ENCODE measurements around the gene PCDHB1.
"Not testable (repeated sequence)": the region's sequence is repeated elsewhere in the genome, so short reads cannot be mapped to it uniquely, and the experiment has no call there.

PCDHB1 gene

GRCh38 chr5:141051521-141051866 is 320 bp downstream of the PCDHB1 start:
- in situ Hi-C loops (cut with MboI; ENCODE audit: low sequenced_read_pairs): no loop called here

GRCh38 chr5:141077826-141078225 is 26.7 kb downstream of the PCDHB1 start:
- in situ Hi-C loops (cut with MboI; ENCODE audit: low sequenced_read_pairs): no loop called here

- in situ Hi-C loops (cut with MboI; ENCODE audit: low sequenced_read_pairs): no loop called here
Measured at GRCh38 chr5:141082228-141082627, 31.1 kb downstream of the PCDHB1 start.

- in situ Hi-C loops (cut with MboI; ENCODE audit: low sequenced_read_pairs): no loop called here
Measured at GRCh38 chr5:141084487-141084989, 33.4 kb downstream of the PCDHB1 start.

GRCh38 chr5:141094481-141095262 is 43.5 kb downstream of the PCDHB1 start, which contains the start of gene PCDHB2:
Gene PCDHB2 (plus strand): TSS chr5:141094615. CDS start chr5:141094791, 176 bp downstream.
- in situ Hi-C loops (cut with MboI; ENCODE audit: low sequenced_read_pairs): no loop called here

- in situ Hi-C loops (cut with MboI; ENCODE audit: low sequenced_read_pairs): no loop called here
Measured at GRCh38 chr5:141095263-141095641, 44.1 kb downstream of the PCDHB1 start.

- in situ Hi-C loops (cut with MboI; ENCODE audit: low sequenced_read_pairs): not testable (repeated sequence)
Measured at GRCh38 chr5:141096181-141096580, 45.0 kb downstream of the PCDHB1 start.

- in situ Hi-C loops (cut with MboI; ENCODE audit: low sequenced_read_pairs): not testable (repeated sequence)
Measured at GRCh38 chr5:141096586-141096985, 45.4 kb downstream of the PCDHB1 start.

- in situ Hi-C loops (cut with MboI; ENCODE audit: low sequenced_read_pairs): no loop called here
Measured at GRCh38 chr5:141100243-141100805, 49.1 kb downstream of the PCDHB1 start, which contains the start of gene PCDHB3. Gene PCDHB3 (plus strand): TSS chr5:141100473. CDS start chr5:141100650, 177 bp downstream.

- in situ Hi-C loops (cut with MboI; ENCODE audit: low sequenced_read_pairs): no loop called here
Measured at GRCh38 chr5:141101059-141101458, 49.9 kb downstream of the PCDHB1 start.

GRCh38 chr5:141102070-141102469 is 50.9 kb downstream of the PCDHB1 start:
- in situ Hi-C loops (cut with MboI; ENCODE audit: low sequenced_read_pairs): not testable (repeated sequence)

- in situ Hi-C loops (cut with MboI; ENCODE audit: low sequenced_read_pairs): not testable (repeated sequence)
Measured at GRCh38 chr5:141102471-141102870, 51.3 kb downstream of the PCDHB1 start.

GRCh38 chr5:141105350-141105749 is 54.2 kb downstream of the PCDHB1 start:
- in situ Hi-C loops (cut with MboI; ENCODE audit: low sequenced_read_pairs): no loop called here
